HEK293 (cell line): ENCODE data around the gene NR3C2.

Experiments
- HIC1 ChIP-seq: fragments of 450-650 bp; formaldehyde crosslinking; IDR thresholded peaks from 2 replicates; pipeline ENCODE4 v1.5.1; 2016; ENCODE audit warnings: missing biosample characterization, missing genetic modification characterization
- IKZF3 ChIP-seq: fragments of 450-650 bp; IDR thresholded peaks from 2 replicates; pipeline ENCODE4 v1.5.0; 2018; ENCODE audit warnings: missing biosample characterization, mild to moderate bottlenecking, missing genetic modification characterization, moderate library complexity
- KLF10 ChIP-seq: fragments of 450-650 bp; IDR thresholded peaks from 2 replicates; pipeline ENCODE4 v1.5.1; 2018; ENCODE audit warnings: missing biosample characterization, mild to moderate bottlenecking, missing genetic modification characterization
- KLF7 ChIP-seq: fragments of 450-650 bp; formaldehyde crosslinking; IDR thresholded peaks from 2 replicates; pipeline ENCODE4 v1.5.1; 2016; ENCODE audit warnings: missing biosample characterization, missing genetic modification characterization, borderline replicate concordance
- KLF9 ChIP-seq: fragments of 450-650 bp; formaldehyde crosslinking; IDR thresholded peaks from 2 replicates; pipeline ENCODE4 v1.5.1; 2016; ENCODE audit warnings: missing biosample characterization, missing genetic modification characterization, low read depth
- PRDM4 ChIP-seq: fragments of 450-650 bp; formaldehyde crosslinking; IDR thresholded peaks from 2 replicates; pipeline ENCODE4 v1.5.1; 2017; ENCODE audit warnings: missing biosample characterization, missing genetic modification characterization
- REST ChIP-seq: fragments of 450-650 bp; formaldehyde crosslinking; IDR thresholded peaks from 2 replicates; pipeline ENCODE4 v1.5.1; 2016; ENCODE audit warnings: missing biosample characterization, missing genetic modification characterization
- YY2 ChIP-seq: fragments of 450-650 bp; formaldehyde crosslinking; IDR thresholded peaks from 2 replicates; pipeline ENCODE4 v1.5.1; 2016; ENCODE audit warnings: missing biosample characterization, missing genetic modification characterization
- ZBTB1 ChIP-seq: fragments of 450-650 bp; formaldehyde crosslinking; IDR thresholded peaks from 2 replicates; pipeline ENCODE4 v1.5.1; 2016; ENCODE audit warnings: missing biosample characterization, missing genetic modification characterization
- ZBTB26 ChIP-seq: fragments of 450-650 bp; formaldehyde crosslinking; optimal IDR thresholded peaks from 2 replicates; pipeline ENCODE3; 2016; ENCODE audit warnings: missing biosample characterization, mild to moderate bottlenecking, missing genetic modification characterization
- ZBTB6 ChIP-seq: fragments of 450-650 bp; formaldehyde crosslinking; IDR thresholded peaks from 2 replicates; pipeline ENCODE4 v1.5.1; 2017; ENCODE audit warnings: missing biosample characterization, missing genetic modification characterization
- ZBTB8A ChIP-seq: fragments of 450-650 bp; formaldehyde crosslinking; IDR thresholded peaks from 2 replicates; pipeline ENCODE4 v1.5.1; 2016; ENCODE audit warnings: missing biosample characterization, missing genetic modification characterization
- ZIC2 ChIP-seq: fragments of 450-650 bp; formaldehyde crosslinking; IDR thresholded peaks from 2 replicates; pipeline ENCODE4 v1.5.1; 2016; ENCODE audit warnings: missing biosample characterization, missing genetic modification characterization
- ZNF112 ChIP-seq: fragments of 450-650 bp; formaldehyde crosslinking; IDR thresholded peaks from 2 replicates; pipeline ENCODE4 v1.5.0; 2017; ENCODE audit warnings: missing biosample characterization, missing genetic modification characterization
- ZNF132 ChIP-seq: fragments of 450-650 bp; formaldehyde crosslinking; IDR thresholded peaks from 2 replicates; pipeline ENCODE4 v1.5.1; 2017; ENCODE audit warnings: missing biosample characterization, missing genetic modification characterization, borderline replicate concordance
- ZNF148 ChIP-seq: fragments of 450-650 bp; formaldehyde crosslinking; IDR thresholded peaks from 2 replicates; pipeline ENCODE4 v1.5.0; 2017; ENCODE audit warnings: missing biosample characterization, missing genetic modification characterization, borderline replicate concordance
- ZNF175 ChIP-seq: fragments of 450-650 bp; formaldehyde crosslinking; IDR thresholded peaks from 2 replicates; pipeline ENCODE4 v1.5.1; 2016; ENCODE audit warnings: missing biosample characterization, missing genetic modification characterization
- ZNF211 ChIP-seq: fragments of 450-650 bp; formaldehyde crosslinking; IDR thresholded peaks from 2 replicates; pipeline ENCODE4 v1.5.1; 2016; ENCODE audit warnings: low read depth, missing biosample characterization, missing genetic modification characterization
- ZNF223 ChIP-seq: fragments of 450-650 bp; formaldehyde crosslinking; IDR thresholded peaks from 2 replicates; pipeline ENCODE4 v1.5.1; 2016; ENCODE audit warnings: missing biosample characterization, missing genetic modification characterization
- ZNF239 ChIP-seq: fragments of 450-650 bp; formaldehyde crosslinking; IDR thresholded peaks from 2 replicates; pipeline ENCODE4 v1.5.1; 2016; ENCODE audit warnings: missing biosample characterization, missing genetic modification characterization
- ZNF311 ChIP-seq: fragments of 450-650 bp; formaldehyde crosslinking; IDR thresholded peaks from 2 replicates; pipeline ENCODE4 v1.5.1; 2017; ENCODE audit warnings: missing biosample characterization, missing genetic modification characterization, borderline replicate concordance
- ZNF366 ChIP-seq: fragments of 450-650 bp; formaldehyde crosslinking; conservative IDR thresholded peaks from 2 replicates; pipeline ENCODE4 v1.5.1; 2016; ENCODE audit warnings: missing biosample characterization, missing genetic modification characterization
- ZNF510 ChIP-seq: fragments of 450-650 bp; formaldehyde crosslinking; IDR thresholded peaks from 2 replicates; pipeline ENCODE4 v1.5.1; 2018; ENCODE audit warnings: mild to moderate bottlenecking, missing genetic modification characterization, missing biosample characterization; ENCODE audit not compliant: insufficient replicate concordance
- ZNF561 ChIP-seq: fragments of 450-650 bp; IDR thresholded peaks from 2 replicates; pipeline ENCODE4 v1.5.1; 2018; ENCODE audit warnings: missing biosample characterization, missing genetic modification characterization, borderline replicate concordance
- ZNF610 ChIP-seq: fragments of 450-650 bp; formaldehyde crosslinking; IDR thresholded peaks from 2 replicates; pipeline ENCODE4 v1.5.1; 2016; ENCODE audit warnings: missing biosample characterization, missing genetic modification characterization, borderline replicate concordance
- ZNF654 ChIP-seq: fragments of 450-650 bp; formaldehyde crosslinking; IDR thresholded peaks from 2 replicates; pipeline ENCODE4 v1.5.1; 2016; ENCODE audit warnings: low read depth, missing biosample characterization, missing genetic modification characterization

The NR3C2 gene

GRCh38 chr4:148444296-148445070, 2.3 kb upstream of the NR3C2 start (continued):
- no peak for TF ChIP-seq ZNF311
- TF ChIP-seq ZBTB8A (tag by site-specific recombination): no peak; the same call in 1 of the 2 replicates
- TF ChIP-seq HIC1 (tag by site-specific recombination): peak; percentile 80
- no peak for TF ChIP-seq ZNF112 (tag by site-specific recombination)
- TF ChIP-seq ZNF211: no peak
- no peak for TF ChIP-seq ZNF223 (tag by site-specific recombination)
- peak; percentile 92 for TF ChIP-seq KLF10 (tag by site-specific recombination)
- TF ChIP-seq ZNF610: no peak
- TF ChIP-seq PRDM4: no peak
- peak; percentile 19; the same call in 1 of the 2 replicates for TF ChIP-seq ZNF561 (tag by site-specific recombination)
- no peak for TF ChIP-seq ZNF510
- TF ChIP-seq ZNF366 (tag by site-specific recombination): no peak
- peak; percentile 51 for TF ChIP-seq ZIC2 (tag by site-specific recombination)
- TF ChIP-seq ZNF239 (tag by site-specific recombination): no peak
- TF ChIP-seq IKZF3 (tag by site-specific recombination): peak; percentile 58; the same call in 1 of the 2 replicates
- TF ChIP-seq YY2 (tag by site-specific recombination): no peak
- TF ChIP-seq KLF7 (tag by site-specific recombination): no peak
- TF ChIP-seq ZBTB1 (tag by site-specific recombination): no peak
- no peak for TF ChIP-seq ZNF175 (tag by site-specific recombination)
- peak; percentile 62 for TF ChIP-seq ZBTB26 (tag by site-specific recombination)
- TF ChIP-seq REST (tag by site-specific recombination): no peak
- TF ChIP-seq KLF9 (tag by site-specific recombination): no peak
- TF ChIP-seq ZBTB6 (tag by site-specific recombination): no peak
- no peak for TF ChIP-seq ZNF132 (tag by site-specific recombination)
- no peak for TF ChIP-seq ZNF148 (tag by site-specific recombination)
- no peak for TF ChIP-seq ZNF654 (tag by site-specific recombination)
